HG02610 (cell line): ENCODE results near the gene RAPGEF1.

Source experiments
- ATAC-seq: cut with Tn5 transposase; IDR thresholded peaks from one replicate; pipeline ENCODE4 v1.9.1; 2021; ENCODE audit warnings: mild to moderate bottlenecking, moderate library complexity; ENCODE audit not compliant: unreplicated experiment

RAPGEF1 gene

GRCh38 chr9:131708226-131709002 is 31.5 kb downstream of the RAPGEF1 start:
- no peak for ATAC-seq

- ATAC-seq = no peak
Measured at GRCh38 chr9:131707733-131708157, 32.1 kb downstream of the RAPGEF1 start.

- ATAC-seq = no peak
Measured at GRCh38 chr9:131707050-131707449, 32.8 kb downstream of the RAPGEF1 start.

DNA sequence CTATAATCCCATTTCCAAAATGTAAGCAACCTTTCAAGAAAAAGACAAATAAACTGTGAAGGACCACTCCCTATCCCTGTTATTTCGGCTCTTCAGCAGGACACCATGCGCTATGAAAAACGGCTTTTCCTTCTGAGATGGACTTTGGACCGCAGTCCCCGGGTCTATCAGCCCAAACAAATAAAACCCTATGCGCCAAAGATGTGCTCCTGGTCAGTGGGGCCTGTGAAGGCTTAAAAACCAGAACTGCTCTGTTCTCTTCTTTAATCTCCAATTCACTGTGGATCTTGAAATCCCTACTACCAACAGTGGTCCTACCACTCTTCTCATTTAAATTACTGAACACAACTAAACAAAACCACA is 33.3 kb downstream of the RAPGEF1 start:
- no peak for ATAC-seq

DNA sequence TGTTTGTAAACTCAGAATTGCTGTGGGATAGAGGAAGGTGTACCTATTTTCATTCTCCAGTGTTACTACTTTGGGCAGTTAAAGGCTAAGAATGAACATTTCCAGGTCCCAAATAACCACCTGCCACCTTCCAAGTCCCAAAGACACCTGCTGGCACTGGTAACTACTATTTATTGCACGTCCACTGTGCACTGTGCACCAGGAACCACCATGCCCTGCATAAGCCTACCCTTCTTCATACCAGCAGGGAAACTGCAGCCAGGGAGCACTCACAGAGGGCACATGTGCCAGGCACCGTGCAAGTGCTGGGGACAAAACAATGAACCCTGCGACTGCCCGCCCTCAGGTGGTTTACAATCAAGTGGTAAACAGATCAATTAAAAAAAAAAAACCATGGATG is 34.9 kb downstream of the RAPGEF1 start:
- no peak for ATAC-seq

DNA sequence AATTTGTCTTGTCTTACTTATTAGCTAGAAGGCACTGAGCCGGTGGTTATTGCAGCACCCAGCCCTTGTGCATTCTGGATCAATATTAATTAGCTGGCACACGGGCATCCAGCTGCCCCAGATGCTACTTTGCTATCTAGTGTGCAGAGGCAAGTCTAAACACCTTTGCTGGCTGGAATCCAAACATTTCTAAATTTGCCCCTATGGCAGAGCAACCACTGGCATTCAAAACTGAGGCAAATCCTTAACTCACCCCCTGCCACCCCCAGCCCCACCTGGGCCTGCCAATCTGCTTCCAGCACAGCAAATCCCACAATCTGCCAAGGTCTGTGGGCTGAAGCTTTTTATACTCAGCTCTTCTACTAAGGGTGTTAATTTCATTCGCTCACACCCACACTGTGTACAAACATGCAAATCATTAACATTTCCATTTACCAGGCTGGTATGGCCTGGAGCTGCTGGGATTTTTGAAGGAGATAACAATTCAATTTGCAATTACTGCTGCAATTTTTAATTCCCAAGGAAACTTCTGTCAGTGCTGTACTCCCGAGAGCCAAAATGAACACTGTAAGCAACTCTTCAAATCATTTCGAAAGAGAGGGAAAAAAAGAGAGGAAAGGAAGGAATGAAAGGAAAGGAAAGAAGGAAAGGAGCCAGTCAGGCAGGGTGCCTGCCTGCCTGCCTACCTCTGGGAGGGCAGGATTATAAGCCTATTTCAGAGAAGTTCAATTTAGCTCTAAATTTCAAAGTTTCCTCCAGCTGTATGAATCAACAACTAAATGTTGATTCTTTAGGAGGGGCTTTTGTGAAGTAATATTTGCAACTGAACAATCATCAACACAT is 35.5 kb downstream of the RAPGEF1 start:
- ATAC-seq = no peak

DNA sequence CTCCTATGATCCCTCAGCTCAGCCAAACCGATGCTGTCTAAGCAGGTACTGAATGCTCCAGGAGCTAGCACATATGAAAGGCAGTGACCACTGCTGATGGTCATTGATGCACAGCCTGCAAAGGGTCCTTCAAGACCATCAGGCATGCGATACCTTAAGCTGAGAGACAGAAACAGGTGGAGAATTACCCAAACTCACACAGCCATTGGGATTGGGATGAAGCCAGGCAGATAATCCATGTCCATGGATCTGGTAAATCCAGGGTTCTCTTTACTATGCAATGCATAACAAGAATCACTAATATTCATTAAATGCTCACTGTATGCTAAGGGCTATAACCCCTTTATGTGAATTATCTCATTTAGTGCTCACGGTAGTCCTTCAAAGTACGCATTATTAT is 36.2 kb downstream of the RAPGEF1 start:
- ATAC-seq = no peak

GRCh38 chr9:131702911-131703310 is 37.0 kb downstream of the RAPGEF1 start:
- ATAC-seq = no peak

DNA sequence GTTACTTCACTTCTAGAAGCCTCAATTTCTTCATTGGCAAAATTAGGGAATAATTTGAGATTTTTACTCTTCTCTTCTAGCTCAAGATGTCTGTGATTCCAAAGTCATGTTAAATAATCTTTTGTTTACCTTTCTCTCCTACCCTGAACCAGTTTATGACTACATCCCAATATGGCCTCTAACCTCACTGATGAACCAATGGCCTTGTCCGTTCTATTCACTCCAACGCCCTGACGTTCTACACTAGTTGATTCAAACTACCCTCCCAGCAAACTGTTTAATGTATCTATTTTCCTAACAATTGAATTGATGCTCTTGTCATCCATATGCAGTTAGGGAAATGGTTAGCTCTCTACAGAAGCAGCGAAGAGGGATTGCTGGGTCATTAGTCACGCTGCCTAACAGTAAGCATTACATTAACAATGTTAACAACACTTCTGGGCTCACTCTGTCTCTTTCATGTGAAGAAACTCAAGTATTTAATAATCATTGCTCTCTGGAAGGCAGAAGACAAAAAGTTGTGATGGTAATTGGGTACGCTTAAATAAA is 38.0 kb downstream of the RAPGEF1 start:
- no peak for ATAC-seq

- no peak for ATAC-seq
Measured at GRCh38 chr9:131701436-131701781, 38.5 kb downstream of the RAPGEF1 start.

DNA sequence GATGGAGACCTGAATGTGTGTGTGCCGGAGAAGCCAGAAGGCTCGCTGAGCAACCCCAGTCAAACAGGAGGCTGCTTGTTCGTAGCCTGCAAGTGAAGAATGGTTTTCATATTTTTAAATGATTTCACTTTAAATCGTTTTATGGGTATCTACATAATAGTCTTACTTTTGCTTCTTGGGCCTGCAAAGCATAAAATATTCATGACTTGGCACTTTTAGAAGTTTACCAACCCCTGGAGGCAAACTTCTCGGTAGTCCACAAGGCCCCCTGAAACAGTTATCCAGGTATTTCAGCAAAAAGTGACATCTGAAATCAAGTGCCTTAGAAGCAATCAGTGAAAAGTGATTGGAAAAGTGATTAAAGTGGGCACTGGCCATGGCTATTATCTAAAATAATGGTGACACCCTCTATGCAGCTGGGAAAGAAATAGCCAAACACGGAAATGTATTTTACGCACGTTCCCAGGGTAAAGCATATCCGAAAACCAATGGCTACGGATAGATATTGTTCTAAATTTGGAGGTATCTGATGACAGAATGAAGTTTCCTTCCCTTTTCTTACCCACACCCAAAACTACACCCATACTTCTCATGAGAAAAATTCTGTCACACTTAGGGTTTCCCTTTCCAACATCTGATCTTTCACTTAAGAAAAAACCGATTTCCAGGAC is 39.0 kb downstream of the RAPGEF1 start:
- ATAC-seq = no peak

GRCh38 chr9:131700076-131700475 is 39.8 kb downstream of the RAPGEF1 start:
- no peak for ATAC-seq

GRCh38 chr9:131698618-131698985 is 41.3 kb downstream of the RAPGEF1 start:
- ATAC-seq = no peak

DNA sequence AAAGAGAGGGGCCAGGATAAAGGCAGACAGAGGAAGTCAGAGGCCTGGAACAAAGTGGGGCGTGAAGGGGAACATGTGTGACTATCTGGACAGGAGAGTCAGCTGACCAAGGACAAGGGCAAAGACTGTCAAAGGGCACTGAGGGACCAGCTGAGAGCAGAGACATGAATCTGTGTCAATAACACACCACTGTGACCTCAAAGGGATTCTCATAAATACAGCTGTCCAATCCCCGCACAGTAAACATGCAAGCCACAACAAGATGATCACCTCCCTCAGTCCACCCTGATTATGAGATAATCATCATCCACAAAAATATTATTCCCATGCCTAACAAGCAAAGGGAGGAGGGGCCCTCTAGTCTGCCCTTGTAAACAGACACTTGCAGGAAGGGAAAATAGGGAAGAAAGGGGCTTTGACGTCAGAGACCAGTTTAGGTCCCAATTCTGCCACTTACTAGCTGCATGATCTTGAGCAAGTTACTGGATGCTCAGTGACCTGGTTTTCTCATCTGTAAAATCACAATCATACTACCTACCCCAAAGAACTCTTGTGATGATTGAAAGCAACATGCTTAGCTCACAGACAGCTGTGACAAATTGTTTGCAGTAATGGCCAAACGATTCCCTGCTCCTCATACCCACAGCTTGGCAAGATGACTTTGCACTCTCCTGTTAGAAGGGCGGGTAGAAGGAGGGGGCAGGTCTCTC is 41.8 kb downstream of the RAPGEF1 start:
- ATAC-seq = no peak

- no peak for ATAC-seq
Measured at GRCh38 chr9:131697097-131697496, 42.8 kb downstream of the RAPGEF1 start.

GRCh38 chr9:131695836-131696460 is 43.9 kb downstream of the RAPGEF1 start:
- no peak for ATAC-seq

- no peak for ATAC-seq
Measured at GRCh38 chr9:131695366-131695765, 44.5 kb downstream of the RAPGEF1 start.

DNA sequence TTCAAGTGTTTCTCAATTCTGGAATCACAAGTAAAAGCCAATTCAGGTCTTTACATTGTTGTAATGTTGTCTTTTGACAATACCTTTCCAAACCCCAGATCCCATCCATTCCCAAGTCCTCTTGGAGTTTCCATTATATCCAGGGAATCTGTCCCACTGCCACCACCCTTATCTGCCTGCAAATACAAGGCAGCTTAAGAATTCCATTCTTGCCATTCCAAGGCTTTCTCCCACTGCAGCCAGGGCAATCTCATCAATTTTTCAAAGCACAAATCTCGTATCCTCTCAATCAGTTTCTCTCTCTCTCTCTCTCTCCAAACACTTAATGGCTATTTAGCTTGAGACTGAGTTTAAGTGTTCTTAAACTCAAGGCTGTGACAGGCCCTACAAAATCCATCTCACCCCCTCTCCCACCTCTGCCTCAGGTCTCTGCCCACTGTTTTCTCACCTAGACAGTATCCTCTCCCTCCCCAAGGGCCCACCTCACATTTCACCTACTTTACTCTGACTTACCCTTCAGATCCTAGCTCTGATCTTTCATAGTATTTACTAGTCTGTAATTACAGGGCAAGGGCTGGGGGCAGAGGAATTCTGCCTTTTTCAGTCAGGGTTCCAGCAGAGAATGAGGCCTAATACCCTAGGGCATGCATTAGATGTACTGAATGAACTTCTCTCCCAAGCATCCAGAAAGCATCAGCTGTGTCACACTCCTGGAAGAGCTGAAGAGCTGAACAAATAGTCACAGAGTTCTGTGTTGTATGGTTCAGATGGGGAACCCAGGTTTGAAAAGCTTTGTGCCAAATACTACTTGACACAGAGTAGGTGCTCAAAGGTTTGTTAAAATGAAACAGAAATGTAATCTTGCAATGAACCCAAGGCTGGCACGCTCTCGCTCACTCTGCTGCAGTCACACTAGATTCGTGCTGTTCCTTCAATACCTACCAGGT is 46.0 kb downstream of the RAPGEF1 start:
- ATAC-seq = no peak
